Stimulated activated CD8-positive, alpha-beta memory T cell treated with anti-CD3 and anti-CD28 coated beads, Interleukin-12 subunit alpha, Interleukin-12 subunit beta, amount 100 ng/mL, for 24 hours (primary cell): ENCODE data around the gene UBIAD1.
"Not testable (repeated sequence)": the region's sequence is repeated elsewhere in the genome, so short reads cannot be mapped to it uniquely, and the experiment has no call there.

Experiments used
- DNase-seq: peaks from one replicate; pipeline ENCODE4 v3.0.0-alpha.2; 2020; ENCODE audit errors: extremely low read depth

UBIAD1 gene, protein sequence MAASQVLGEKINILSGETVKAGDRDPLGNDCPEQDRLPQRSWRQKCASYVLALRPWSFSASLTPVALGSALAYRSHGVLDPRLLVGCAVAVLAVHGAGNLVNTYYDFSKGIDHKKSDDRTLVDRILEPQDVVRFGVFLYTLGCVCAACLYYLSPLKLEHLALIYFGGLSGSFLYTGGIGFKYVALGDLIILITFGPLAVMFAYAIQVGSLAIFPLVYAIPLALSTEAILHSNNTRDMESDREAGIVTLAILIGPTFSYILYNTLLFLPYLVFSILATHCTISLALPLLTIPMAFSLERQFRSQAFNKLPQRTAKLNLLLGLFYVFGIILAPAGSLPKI

DNA sequence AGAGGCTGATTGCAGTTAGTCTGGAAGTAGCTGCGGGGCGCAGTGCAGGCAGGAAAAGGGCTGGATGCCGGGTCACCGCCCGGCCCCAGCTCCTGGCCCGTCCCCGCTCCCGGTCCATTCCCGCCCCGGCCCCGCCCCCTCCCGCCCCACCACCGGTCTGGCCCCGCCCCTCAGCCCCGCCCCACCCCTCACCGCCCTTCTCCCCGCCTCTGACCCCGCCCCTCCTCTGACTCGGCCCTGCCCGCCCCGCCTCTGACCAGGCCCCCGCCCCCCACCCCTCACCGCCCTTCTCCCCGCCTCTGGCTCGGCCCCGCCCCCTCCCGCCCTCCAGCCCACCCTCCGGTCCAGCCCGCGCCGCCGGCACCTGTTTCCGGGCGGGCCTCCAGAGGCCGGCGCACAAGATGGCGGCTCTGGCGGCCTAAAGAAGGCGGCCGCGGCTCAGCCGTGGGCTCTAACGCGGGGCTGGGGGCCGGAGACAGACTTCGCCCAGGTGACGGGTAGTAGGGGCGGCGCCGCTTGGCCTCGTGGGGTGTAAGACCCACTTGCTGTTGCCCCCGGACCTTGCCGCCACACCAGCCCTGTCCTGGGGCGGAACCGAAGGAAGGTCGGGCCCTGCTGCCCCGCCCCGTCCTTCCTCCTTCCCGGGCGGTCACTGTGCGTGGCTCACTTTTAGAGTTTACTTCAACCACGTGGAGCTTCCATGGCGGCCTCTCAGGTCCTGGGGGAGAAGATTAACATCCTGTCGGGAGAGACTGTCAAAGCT lies at the start of gene UBIAD1:
Gene UBIAD1 (plus strand): TSS at position 367 of the 763 bp plus-strand sequence. CDS start 334 bp downstream, at position 701.
- peak; percentile 64 for DNase-seq

DNA sequence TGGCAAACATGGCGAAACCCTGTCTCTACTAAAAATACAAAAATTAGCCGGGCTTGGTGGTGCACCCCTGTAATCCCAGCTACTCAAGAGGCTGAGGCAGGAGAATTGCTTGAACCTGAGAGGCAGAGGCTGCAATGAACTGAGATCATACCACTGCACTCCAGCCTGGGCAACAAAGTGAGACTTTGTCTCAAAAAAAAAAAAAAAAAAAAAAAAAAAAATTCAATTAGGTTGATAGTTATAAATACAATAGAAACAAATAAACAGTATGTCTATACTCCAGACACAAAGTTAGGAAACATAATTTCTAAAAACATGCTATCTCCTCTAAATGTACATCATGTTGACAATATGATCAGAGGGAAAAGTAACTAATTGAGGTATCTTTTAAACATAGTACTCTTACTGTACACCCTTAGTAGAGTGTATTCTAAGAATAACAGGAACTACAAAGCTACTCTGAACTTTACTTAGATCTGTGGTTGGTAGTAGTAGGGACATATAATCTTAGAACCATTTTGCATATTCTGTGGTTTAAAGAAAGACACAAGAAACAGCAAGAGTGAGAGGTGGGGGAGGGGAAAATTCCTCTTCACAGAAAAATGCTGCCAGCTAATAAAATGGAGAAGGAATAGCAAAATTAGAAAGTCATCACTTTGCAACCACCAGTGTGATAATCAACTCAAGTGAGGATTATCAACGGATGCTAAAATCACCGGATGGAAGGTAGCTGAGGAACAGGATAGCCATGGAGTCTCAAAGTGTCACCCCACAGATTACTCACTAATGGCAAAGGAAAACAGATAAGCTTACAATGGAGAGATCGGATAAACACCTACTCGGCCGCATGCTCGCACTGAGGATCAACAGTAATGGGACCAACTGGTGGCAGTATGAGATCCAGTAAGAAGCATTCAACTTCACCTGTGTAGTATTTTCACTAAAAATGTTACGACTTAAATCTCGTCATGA lies 45.6 kb upstream of the UBIAD1 start:
- no peak for DNase-seq

DNA sequence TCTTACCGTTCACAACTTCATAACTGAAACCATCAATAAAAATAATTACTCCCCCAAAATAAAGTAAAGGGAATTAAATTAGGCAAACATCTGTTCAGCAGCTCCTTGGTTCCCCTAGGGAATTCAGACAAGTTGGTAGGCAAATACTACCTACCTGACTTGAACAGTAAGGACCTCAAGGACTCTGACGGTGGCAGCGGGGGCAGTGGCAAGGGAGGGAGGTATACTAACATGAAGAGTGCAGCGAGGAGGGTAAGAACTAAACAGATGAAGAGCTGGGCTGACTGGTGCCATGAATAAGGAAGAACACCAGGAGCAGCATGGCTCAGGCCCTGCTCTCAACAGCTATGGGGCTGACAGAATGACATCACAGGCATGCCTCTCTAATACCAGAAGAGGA lies 43.8 kb upstream of the UBIAD1 start:
- no peak for DNase-seq

DNA sequence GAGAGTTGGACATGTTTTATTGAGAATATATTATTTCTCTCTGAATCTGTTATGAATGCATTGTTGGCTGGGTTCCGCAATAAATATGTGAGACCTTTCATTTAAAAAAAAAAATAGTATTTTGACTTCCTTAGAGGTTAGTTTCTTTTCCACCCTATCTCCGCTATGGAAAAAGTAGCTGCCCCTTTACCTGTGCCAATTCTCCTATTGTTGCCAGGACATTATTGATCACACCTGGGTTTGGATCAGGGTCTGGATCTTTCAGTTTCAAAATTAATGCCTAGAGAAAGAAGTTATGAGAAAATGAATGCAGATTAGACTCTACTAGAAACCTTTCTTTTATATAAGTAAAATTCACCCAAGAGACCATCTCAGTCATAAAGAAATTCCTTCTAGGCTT lies 39.8 kb upstream of the UBIAD1 start:
- no peak for DNase-seq

DNA sequence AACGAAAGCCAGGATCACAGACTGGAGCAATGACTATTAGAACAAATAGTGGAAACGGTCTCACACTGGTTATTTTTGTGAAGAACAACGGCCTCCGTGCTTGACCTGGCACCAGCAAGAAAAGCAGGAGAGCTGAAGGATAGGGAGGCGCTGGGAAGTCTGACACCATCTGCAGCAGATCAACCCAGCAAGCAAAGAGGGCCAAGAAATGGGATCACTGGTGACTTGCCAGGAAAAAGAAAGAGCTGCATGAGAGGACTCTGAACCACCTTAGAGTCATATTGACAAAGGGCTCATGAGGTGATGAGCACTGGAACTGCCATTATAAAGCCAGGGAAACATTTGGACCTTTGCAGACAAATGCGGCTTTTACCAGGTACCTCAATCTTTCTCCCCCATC lies 35.6 kb upstream of the UBIAD1 start:
- no peak for DNase-seq

DNA sequence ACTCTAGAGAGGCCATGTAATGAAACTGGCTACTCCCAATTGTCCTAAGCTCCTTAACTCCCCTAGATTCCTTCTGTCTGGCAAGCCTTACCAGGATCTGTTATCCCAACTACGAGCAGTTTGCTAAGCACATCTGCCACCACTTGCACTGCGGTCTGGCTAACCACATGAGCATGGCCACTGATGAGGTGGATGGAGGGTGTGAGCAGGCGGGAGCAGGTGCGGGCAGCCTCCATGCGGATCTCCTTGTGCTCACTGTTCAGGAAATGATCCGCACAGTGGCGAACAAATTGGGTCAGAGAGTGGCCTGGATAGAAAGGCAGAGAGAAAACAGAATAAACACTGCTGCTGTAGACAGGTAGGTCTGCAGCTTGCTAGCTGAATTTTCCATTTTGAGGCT lies 34.7 kb upstream of the UBIAD1 start:
- no peak for DNase-seq

DNA sequence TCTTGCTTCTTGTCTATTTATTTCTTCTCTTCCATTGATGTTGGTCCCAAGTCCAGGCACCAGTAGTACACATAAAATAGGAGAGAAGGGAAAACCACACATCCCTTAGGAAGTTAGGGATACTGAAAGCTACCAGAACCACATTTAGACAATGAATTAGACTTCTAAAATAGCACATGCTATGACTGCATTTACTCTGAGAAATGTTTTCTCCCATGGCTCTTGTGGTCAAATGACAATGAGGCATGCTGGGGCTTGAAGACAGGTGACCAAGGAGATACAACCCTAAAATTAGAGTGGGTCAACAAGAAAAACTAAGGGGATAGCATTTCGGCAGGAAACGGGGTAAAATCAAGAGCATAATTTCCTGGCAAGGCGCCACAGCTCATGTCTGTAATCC lies 27.8 kb upstream of the UBIAD1 start:
- no peak for DNase-seq

DNA sequence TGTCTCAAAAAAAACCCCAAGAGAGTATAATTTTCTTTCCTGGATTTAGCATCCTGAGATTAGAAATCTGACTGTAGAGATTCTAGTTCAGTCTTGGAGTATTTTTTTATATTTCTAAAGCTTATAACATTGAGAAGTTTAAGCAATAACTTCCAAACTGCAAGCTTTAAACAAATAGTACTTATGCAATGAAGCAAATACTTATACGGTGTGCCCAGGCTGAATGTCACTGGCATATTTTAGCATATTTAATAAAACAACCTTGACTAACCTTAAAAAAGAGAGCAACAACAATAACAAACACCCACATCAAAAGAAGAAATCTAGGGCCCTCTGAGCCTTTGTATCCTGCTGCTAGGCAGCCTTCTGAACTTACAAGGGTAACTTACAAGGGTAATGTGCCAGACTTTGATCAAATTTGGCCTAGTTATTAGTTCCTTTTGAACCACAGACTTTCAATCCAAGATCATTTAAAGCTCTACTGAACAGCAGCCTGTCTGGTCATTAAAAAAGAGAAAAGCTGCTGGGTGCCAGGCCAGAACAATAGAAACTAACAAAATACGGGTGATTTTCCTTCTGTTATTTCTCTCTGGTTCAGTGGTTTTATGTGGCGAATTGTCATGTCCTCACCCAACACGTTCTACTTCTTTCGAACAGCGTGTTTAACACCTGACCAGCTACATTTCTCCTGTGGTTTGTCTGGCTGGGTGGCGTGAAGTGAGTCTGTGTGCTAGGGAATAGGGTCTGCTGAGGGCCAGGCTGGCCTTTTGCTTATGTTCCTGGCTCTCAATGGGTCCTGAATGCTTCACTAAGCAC lies 26.9 kb upstream of the UBIAD1 start:
- DNase-seq, result no peak

DNA sequence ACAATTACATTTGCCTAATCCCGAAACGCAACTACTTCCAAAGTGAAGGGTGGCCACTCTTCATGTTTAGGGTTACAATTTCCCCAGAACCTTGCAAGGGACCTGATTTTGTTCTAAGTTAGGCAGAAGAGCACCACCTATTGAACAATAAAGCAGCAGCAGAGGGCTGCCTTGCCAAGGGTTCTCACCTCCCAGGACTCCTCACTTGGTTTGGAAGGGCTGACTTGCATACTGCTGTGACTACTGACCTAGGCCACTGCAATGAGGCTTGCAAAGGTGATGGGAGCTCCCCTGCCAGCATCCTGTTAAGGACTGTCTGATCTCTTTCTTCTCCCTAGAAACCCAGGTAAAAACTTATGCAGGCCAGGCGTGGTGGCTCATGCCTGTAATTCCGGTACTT lies 24.8 kb upstream of the UBIAD1 start:
- no peak for DNase-seq

DNA sequence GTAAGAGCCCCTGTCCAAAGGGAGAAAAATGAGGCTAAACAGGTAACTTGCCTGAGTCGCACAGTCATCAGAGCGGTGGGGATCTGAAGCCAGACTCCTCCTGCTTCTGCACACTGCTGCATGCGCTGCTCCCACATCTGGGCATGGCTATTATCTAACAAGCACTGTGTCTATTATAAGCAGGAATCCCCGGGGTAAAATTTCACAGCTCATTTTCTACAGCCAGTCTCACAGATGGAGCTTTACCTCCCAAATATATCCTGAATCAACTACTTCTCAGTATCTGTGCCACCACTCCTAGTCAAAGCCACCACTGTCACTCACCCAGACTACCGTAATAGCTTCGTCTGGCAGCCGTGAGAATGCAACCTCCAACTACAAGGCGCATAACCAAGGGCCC lies 20.5 kb upstream of the UBIAD1 start:
- no peak for DNase-seq

DNA sequence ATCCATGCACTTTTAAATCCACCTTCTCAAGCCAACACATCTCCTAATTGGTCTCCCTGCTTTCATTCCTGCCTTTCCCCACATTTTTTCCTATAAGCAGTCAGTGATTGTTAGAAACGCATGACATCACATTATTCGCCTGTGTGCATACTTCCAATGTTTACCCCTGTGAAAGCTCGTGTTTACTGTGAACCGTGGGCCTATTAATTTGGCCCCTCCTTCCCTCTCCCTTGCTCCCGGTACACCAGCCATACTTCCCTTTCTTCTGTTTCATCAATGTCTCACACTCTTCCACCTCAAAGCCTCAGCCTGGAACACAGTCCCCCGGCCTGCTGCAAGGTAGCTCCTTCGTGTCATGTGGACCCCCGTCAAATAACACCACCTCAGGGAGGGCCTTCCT lies 19.8 kb upstream of the UBIAD1 start:
- DNase-seq, result no peak

DNA sequence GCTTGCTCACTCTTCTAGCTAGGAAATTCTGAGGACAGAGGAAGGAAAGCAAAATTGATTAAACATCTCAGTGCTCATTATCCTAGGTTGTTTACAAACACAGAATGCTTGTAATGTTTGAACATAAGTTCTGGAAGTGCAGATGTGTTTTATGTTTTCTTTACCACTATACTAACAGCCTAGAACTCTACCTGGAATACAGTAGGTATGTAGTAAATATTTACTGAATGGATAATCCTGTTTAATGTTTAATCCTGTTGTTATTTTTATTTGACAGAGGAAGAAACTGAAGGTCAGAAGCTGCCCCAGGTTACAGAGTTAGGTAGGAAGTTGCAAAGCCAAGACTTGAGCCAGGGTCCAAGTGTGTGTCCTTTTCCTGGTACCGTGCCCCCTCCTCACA lies 16.7 kb upstream of the UBIAD1 start:
- DNase-seq, result no peak

DNA sequence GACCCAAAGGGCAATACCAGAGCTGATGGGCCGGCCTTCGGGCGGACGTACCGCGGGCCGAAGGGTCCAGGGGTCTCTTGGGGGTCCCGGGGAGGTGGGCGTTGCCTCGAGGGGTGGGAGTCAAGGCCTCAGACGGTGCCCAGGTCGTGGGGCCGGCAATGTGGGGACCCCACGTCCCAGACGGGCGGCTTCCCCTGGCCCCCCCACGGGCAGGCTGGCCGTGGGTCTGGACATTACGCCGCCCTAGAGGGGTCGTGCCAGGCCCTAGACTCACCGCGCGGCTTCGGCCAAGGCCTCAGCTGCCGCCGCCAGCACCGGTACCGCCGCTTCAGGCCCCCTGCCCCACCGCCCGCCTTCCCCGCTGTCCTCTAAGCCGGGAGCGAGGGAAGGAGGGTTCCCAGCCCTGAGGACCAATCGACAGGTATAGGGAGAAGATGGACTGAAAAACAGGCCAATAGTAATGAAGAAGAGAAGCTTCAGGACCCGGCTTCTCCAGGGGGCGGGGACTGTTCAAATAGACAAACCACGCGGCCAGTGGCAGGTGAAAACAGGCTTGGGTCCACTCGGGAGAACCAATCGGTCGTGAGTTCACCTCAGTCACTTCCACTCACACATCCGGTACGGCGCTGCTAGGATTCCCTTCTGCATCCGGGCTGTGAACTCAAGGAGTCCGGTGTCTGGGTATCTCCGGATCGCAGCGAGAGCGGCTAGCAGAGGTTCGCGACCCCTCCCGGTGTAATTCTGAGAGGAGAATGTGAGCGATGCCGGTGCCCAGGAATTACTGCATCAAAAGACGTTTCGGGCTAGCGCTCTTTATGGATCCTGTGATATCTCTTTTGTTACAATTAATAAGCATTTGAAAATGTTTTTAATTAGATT lies 10.6 kb upstream of the UBIAD1 start, which contains the start of gene MTOR:
Gene MTOR (minus strand): TSS at position 381 of the 879 bp plus-strand sequence. CDS start 3,142 bp downstream, outside the sequence.
- peak; percentile 93 for DNase-seq

DNA sequence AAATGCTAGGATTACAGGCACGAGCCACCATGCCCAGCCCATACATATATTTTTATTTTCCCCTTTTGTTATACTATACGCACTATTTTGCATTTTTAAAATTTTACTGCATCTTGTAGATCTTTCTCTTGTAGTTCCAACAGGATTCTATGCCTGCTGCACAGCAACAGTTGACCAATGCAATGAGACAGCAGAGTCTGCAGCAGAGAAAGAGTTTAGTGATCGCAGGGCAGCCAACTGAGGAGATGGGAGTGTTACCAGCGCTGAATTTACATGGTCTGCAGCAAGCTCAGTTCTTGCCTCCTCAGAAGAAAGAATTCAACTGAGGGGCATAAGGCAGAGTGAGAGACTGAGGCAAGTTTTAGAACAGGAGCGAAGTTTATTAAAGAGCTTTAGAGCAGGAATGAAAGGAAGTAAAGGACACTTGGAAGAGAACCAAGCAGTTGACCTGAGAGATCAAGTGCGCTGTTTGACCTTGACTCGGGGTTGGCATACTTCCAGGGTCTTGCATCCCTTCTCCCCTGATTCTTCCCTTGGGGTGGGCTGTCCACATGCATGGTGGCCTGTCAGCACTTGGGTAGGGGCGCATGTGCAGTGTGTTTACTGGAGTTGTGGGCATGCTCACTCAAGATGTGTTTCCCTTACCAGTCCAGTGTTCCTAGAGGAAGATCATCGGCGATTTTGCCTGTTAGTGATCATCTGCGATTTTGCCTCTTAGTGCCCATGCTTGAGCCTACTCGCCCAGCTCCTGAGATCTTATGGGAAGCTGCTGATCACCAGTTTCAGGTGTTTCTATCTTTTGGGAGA lies 6.5 kb upstream of the UBIAD1 start:
- DNase-seq, result no peak

DNA sequence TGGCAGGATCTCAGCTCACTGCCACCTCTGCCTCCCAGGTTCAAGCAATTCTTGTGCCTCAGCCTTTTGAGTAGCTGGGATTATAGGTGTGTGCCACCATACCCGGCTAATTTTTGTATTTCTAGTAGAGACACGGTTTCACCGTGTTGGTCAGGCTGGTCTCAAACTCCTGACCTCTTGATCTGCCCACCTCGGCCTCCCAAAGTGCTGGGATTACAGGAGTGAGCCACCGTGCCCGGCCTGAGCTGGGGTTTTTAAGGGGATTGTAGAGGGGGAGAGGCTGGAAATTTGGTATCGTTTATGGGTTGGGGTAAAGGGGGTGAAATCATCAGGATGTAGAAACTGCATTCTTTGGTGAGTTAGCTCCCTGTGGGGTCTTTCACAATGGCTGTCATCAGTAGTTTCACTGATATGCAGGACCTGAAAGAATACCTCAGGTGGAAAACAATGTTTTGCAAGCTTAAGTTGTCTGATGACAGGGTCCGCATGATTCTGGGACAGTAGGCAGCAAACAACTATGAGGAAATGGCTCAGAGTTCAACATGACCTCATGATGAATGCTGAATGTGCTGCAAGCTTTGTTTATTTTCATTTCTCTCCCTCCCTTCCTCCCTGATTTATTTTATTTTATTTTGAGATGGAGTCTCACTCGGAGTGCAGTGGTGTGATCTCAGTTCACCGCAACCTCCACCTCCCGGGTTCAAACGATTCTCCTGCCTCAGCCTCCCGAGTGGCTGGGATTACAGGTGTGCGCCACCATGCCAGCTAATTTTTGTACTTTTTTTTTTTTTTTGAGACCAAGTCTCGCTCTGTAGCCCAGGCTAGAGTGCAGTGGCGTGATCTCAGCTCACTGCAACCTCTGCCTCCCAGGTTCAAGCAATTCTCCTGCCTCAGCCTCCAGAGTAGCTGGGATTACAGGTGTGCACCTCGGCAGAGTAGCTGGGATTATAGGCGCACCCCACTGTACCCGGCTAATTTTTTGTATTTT lies 5.4 kb upstream of the UBIAD1 start:
- not testable (repeated sequence) for DNase-seq

DNA sequence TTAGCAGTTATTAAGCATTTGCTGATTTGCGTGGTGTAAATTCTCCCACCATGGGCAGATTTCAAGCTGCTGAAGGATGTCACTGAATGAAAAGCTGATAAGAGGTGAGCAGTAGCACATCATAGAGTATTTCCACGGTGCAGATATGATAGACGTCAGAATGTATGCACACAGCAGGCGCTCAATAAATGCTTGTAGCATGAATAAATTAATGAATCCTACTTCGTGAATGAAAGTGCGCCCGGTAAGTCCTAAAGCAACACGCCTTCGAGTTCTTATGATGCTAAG lies 510 bp upstream of the UBIAD1 start:
- DNase-seq, result no peak

DNA sequence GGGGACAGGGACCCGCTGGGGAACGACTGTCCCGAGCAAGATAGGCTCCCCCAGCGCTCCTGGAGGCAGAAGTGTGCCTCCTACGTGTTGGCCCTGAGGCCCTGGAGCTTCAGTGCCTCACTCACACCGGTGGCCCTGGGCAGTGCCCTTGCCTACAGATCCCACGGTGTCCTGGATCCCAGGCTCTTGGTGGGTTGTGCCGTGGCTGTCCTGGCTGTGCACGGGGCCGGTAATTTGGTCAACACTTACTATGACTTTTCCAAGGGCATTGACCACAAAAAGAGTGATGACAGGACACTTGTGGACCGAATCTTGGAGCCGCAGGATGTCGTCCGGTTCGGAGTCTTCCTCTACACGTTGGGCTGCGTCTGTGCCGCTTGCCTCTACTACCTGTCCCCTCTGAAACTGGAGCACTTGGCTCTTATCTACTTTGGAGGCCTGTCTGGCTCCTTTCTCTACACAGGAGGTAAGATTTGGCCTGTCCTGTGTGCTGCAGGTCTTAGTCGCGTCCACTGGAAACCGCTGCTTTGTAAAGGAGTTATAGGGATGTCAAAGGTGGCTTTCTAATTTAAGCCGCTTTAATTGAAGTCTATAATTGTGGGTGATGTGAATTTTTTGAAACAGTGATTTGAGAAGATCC lies 717 bp downstream of the UBIAD1 start:
- no peak for DNase-seq

DNA sequence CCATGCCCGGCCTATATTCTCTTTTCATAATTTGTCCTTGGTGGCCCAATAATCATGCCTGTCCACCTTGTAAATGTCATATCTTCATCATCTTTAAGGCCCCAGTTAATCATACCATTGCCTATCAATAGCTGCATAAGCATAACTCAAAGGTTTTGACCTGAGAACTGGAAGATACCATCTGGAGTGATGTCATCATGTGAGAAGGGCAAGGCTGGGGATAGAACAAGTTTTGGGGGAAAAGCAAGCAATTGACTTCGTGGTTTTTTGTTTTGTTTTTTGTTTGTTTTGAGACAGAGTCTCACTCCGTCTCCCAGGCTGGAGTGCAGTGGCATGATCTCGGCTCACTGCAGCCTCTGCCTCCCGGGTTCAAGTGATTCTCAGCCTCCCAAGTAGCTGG lies 6.2 kb downstream of the UBIAD1 start:
- DNase-seq, result no peak
